Keratinocyte (primary cell): ENCODE data around the gene EYA4.

Source experiments
- CTCF ChIP-seq, 3 experiments: IDR thresholded peaks in 1 of 3; conservative IDR thresholded peaks in 1 of 3; optimal IDR thresholded peaks in 1 of 3; 2 replicates in 2 of 3; 3 replicates in 1 of 3; pipeline versions ENCODE3 to v1.5.1; 2011; ENCODE audit warnings: low read length in 3 of 3, mild to moderate bottlenecking in 3 of 3, moderate library complexity in 2 of 3, control low read depth in 1 of 3, inconsistent platforms in 1 of 3; ENCODE audit not compliant: insufficient read depth in 2 of 3; ENCODE audit errors: extremely low read depth in 1 of 3
- EZH2 ChIP-seq: IDR thresholded peaks from one replicate; pipeline ENCODE4 v1.6.1; 2012; ENCODE audit warnings: inconsistent platforms, mild to moderate bottlenecking, low read length, moderate library complexity

GRCh38 chr6:133392641-133393040 is 151.5 kb downstream of the EYA4 start:
- TF ChIP-seq CTCF (optimal IDR thresholded peaks at IDR 0.05 in 1 of 3, IDR thresholded peaks at IDR 0.05 in 1 of 3, conservative IDR thresholded peaks at IDR 0.05 in 1 of 3; ENCODE audit: extremely low read depth in 1 of 3, insufficient read depth in 2 of 3, low read length in 3 of 3) (no peak), EZH2 (no peak)
